Cardiac muscle cell (in vitro differentiated cells and primary cell): ENCODE results near the gene CFAP58. TPM values are rescaled to one million over a fixed set of nuclear protein-coding genes. Genes with fewer than 3 reads are reported as not detected.

ENCODE experiments used
- DNase-seq, 2 donors: peaks; one replicate each; pipeline versions ENCODE4 v3.0.0 to v3.0.0-alpha.2; 2010 to 2017; ENCODE audit warnings: low read depth in 1 of 2, low spot score in 1 of 2
- H3K27ac ChIP-seq: fragments of 200-600 bp; sonication (generic); 2 replicates; pipeline ENCODE4 v1.5.1; 2016
- H3K27me3 ChIP-seq: fragments of 200-600 bp; sonication (generic); 2 replicates; pipeline ENCODE4 v1.6.0; 2016; ENCODE audit warnings: control low read depth
- H3K36me3 ChIP-seq: fragments of 200-600 bp; sonication (generic); 2 replicates; pipeline ENCODE4 v1.5.1; 2016; ENCODE audit warnings: control low read depth
- H3K4me1 ChIP-seq: fragments of 200-600 bp; sonication (generic); 2 replicates; pipeline ENCODE4 v1.8.1; 2017; ENCODE audit warnings: low read depth, mild to moderate bottlenecking, mixed run types
- H3K4me3 ChIP-seq: fragments of 200-600 bp; sonication (generic); 2 replicates; pipeline ENCODE4 v1.5.1; 2016; ENCODE audit warnings: mild to moderate bottlenecking
- H3K9me3 ChIP-seq: fragments of 200-600 bp; sonication (generic); 2 replicates; pipeline ENCODE4 v1.5.1; 2017; ENCODE audit warnings: low read depth, mild to moderate bottlenecking, control low read depth
- polyA plus RNA-seq: library from polyadenylated mRNA; unstranded; fragments of >200 nt; fragmentation: Nextera tagmentation; extraction: Ambion mirVana; gene quantifications from 2 replicates; pipeline ENCODE4 v1.2.1, GENCODE V29; 2016
- total RNA-seq: library from RNA; depleted of rRNA; stranded (reverse); fragments of >200 nt; gene quantifications from 2 replicates; pipeline ENCODE4 v1.2.3, GENCODE V29; 2016
- TF ChIP-seq, protein P1 (sequence below): IDR thresholded peaks from 2 replicates; pipeline ENCODE4 v1.5.1; 2012; ENCODE audit warnings: low read depth, mild to moderate bottlenecking, low read length

Gene CFAP58
- total and polyA plus RNA-seq, 2 experiments from 2014 or later: 1.1 to 1.9 TPM

DNA sequence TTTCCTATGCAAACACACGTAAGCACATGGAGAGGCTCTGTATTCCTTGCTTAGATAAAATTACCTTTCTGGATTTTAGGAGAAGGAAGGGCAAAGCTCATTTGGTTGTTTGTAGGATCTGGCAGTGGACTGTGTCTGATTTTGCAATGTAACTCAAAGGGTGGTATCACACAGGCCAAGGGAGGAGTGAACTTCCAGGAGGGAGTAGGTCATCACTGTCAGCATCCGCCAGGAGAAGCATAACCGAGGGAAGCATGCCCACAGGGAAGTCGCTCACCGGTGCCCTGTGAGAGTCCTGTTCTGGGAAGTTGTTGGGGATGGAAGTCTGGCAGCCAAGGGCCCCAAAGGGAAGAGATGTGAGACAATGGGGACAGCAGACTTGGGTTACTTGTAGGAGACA is 74.4 kb downstream of the CFAP58 start:
- TF ChIP-seq, protein P1, sequence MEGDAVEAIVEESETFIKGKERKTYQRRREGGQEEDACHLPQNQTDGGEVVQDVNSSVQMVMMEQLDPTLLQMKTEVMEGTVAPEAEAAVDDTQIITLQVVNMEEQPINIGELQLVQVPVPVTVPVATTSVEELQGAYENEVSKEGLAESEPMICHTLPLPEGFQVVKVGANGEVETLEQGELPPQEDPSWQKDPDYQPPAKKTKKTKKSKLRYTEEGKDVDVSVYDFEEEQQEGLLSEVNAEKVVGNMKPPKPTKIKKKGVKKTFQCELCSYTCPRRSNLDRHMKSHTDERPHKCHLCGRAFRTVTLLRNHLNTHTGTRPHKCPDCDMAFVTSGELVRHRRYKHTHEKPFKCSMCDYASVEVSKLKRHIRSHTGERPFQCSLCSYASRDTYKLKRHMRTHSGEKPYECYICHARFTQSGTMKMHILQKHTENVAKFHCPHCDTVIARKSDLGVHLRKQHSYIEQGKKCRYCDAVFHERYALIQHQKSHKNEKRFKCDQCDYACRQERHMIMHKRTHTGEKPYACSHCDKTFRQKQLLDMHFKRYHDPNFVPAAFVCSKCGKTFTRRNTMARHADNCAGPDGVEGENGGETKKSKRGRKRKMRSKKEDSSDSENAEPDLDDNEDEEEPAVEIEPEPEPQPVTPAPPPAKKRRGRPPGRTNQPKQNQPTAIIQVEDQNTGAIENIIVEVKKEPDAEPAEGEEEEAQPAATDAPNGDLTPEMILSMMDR: no peak
- DNase-seq: no peak
- no peaks in the 10 kb centered on the region for H3K4me1 ChIP-seq
- no peak overlapping the region for H3K4me3 ChIP-seq
- H3K9me3 ChIP-seq: no peaks in the 10 kb centered on the region
- no peaks in the 10 kb centered on the region for H3K36me3 ChIP-seq
- no peaks in the 10 kb centered on the region for H3K27me3 ChIP-seq
- H3K27ac ChIP-seq: no peak overlapping the region

DNA sequence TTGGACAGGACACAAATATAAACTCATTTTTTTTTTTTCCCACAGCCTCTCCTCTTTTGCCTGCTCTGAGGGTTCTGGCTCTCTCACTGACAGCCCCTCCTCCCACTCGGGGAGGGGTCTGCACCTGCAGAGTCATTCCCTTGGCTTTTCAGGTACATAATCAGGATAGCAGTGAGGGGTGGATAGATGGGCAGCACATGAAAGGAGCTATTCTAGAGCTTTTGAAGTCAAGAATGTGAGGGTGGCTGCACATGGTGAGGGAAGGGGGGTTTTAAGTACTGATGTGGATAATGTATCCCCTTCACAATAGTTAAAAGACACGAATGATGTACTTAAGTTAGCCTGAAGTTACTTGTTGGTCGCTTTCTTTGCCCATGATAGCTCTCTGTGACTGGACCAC is 76.2 kb downstream of the CFAP58 start:
- no peaks in the 10 kb centered on the region for H3K4me1 ChIP-seq
- TF ChIP-seq, protein P1: no peak
- no peaks in the 10 kb centered on the region for H3K36me3 ChIP-seq
- H3K4me3 ChIP-seq: no peak overlapping the region
- DNase-seq: no peak
- H3K9me3 ChIP-seq: no peaks in the 10 kb centered on the region
- no peak overlapping the region for H3K27ac ChIP-seq
- H3K27me3 ChIP-seq: no peaks in the 10 kb centered on the region

DNA sequence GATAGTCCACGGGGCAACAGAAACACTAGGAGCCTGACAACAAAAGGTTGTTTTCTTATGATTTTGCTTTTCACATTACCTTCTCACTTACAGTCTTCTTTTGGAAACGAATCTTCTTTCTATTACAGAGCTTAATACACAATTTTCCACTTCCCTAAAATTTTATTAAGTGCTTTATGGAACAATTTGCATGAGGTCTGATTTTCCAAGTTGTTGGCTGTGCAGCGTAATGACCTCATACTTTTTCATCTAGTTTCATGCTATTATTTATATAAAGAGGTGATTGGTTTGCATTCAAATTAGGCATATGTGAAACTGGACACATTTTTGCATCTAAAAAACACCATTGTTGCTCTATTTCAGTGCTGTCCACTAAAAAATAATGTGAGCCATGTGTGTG is 76.7 kb downstream of the CFAP58 start:
- Histone ChIP-seq H3K4me3 (no peak overlapping the region), H3K27me3 (no peaks in the 10 kb centered on the region), H3K36me3 (no peaks in the 10 kb centered on the region), H3K27ac (no peak overlapping the region), H3K9me3 (no peaks in the 10 kb centered on the region), H3K4me1 (no peaks in the 10 kb centered on the region)
- TF ChIP-seq, protein P1: no peak
- DNase-seq: no peak

DNA sequence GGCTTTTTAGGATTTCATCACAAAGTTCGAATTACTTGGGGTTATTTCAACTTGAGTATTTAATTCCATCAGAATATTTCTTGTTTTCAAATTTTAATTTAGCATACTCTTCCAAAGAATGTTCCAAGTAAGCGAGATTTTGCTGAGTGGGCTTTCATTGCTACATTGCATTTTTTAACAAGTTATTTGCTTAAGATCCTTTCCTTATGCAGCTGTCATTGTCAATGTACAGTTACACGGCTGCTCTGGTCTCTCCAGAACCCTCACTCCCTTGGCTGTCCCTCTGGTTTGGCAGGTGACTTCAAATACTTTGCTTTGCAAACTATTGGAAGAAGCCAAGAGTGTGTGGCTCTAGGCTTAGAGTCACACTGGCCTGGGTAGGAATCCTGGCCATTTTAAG is 80.0 kb downstream of the CFAP58 start:
- TF ChIP-seq, protein P1: no peak
- no peak for DNase-seq
- H3K27ac ChIP-seq: no peak overlapping the region
- H3K4me1 ChIP-seq: no peaks in the 10 kb centered on the region
- no peak overlapping the region for H3K4me3 ChIP-seq
- H3K9me3 ChIP-seq: no peaks in the 10 kb centered on the region
- no peaks in the 10 kb centered on the region for H3K36me3 ChIP-seq
- H3K27me3 ChIP-seq: no peaks in the 10 kb centered on the region

DNA sequence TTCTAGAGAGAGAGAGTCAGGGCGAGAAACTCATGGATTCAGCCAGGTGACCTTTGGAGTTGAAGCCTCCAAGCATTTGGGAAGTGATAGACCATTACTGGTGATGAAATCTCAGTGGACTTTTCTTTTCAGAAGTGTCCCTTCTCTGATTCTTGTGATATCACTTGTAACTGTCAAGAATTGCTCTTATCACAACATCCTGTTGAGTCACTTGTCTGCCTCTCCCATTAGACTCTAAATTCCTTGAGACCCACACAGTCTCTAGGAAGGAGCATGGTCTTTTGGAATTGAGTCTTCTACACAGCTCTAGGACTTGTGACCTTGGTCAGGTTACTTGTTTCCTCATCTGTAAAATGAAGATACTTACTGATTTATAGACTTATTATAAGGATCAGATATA is 81.0 kb downstream of the CFAP58 start:
- no peaks in the 10 kb centered on the region for H3K27me3 ChIP-seq
- no peaks in the 10 kb centered on the region for H3K4me1 ChIP-seq
- TF ChIP-seq, protein P1: no peak
- H3K4me3 ChIP-seq: no peak overlapping the region
- no peaks in the 10 kb centered on the region for H3K36me3 ChIP-seq
- no peaks in the 10 kb centered on the region for H3K9me3 ChIP-seq
- DNase-seq: no peak
- no peak overlapping the region for H3K27ac ChIP-seq

DNA sequence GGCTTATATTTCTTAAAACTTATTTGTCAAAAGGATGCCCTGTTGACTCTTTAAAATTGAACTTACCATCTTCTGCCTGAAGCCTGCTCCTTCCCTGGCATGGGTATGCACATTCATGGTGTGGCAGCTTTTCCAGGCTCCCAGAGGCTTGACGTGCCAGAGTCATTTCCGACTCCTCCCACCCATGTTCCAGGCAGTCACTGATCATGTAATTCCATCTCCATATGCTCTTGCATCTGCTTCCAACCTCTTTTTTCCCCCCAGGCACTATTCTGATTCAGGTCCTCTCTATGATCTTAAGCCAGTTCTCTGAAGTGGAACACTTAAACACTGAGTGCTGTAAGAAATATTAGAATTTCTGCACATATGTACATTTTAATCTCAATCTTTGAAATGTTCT is 82.2 kb downstream of the CFAP58 start:
- H3K4me1 ChIP-seq: no peaks in the 10 kb centered on the region
- no peak overlapping the region for H3K27ac ChIP-seq
- H3K36me3 ChIP-seq: no peaks in the 10 kb centered on the region
- H3K4me3 ChIP-seq: no peak overlapping the region
- TF ChIP-seq, protein P1: no peak
- DNase-seq: no peak
- H3K9me3 ChIP-seq: no peaks in the 10 kb centered on the region
- H3K27me3 ChIP-seq: no peaks in the 10 kb centered on the region
